ENCODE data around the gene CAPN15. TPM values are rescaled to one million over a fixed set of nuclear protein-coding genes. Genes with fewer than 3 reads are reported as not detected.

CAPN15 gene
- total RNA-seq, 6 experiments from 2014 or later, result 17.3 to 34.3 (median 23.3) TPM

DNA sequence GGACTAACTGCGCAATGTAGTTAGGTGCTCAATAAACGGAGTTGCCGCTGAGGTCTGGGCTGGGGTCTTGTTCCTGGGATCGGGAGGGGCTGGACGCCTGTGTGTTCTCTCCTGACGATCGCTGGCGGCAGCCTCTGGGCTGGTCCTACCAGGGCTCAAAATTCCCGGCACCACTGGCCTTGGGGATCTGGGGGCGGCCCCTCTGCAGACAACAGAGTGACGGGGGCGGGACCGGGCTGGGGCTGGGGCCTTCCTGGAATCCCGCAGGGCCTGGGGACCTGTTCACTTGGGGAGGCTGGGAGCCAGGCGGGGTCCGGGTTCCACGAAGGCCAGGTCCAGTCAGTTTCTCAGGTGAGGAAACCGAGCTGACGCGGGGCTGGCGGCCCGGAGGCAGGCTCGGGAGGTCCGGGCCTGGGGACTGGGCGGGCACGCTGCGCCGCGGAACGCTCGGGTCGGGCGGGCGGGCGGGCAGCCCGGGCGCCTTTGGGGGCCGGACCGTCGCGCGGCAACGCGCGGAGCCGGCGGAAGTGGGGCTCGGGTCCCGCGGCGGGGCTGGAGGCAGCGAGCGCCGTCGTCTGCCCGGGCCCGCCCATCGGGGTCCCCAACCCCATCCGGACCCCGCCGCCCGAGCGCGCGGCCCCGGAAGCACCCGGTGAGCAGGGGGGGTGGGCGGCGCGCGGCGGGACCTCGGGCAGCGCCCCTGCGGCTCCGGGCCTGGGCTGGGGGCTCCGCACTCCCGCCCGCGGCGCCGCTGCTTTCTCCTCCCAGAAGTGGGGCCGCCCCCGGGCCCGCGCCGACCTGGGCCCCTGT, 42.1 kb downstream of the CAPN15 start, which contains the start of gene PIGQ:
Gene PIGQ, plus strand, starts transcription at position 524 of the 810 bp plus-strand sequence. CDS start 4,107 bp downstream, outside the sequence.
- H3K9me3 ChIP-seq, result no peaks in the 10 kb centered on the region
- WGBS (ENCODE audit: insufficient coverage, low coverage, low lambda C conversion rate, missing lambda C conversion rate), result 12% methylated on average over 5 of the region's 87 CpGs

DNA sequence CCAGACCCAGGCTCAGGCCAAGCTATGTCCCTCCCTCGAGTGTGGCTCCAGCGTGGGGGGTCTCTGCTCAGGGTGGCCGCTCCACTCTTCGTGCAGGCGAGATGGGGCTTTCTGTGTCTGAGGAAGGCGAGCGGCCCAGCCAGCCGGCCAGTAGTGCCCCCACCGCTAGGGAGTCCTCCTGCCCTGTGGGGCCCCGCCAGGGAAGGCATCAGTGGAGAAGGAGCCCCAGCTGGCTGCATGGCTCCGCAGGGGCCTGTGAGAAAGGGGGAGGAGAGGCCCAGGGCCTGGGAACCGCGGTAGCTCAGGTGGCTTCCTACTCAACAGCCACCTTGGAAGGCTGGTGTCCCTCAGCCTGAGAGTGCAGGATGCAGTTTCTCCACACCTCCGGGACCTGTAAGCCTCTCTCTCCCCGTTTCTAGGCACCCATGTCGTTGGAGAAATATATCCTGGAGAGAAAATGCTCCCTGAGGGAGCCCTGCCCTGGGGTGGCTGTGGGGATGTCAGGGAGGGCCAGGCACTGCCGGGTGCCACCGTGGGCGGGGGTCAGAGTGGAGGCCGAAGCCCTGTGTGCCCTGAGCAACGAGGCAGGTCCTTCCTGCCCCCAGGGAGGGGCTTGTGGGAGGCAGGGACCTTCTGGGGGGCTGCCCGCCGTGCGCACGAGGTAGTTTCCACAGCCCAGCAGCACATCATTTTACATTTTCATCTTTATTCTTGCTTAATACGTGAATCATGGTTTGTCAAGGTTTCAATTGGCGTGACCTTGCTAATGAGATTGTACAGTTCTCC, 45.5 kb downstream of the CAPN15 start:
- intact Hi-C loops (cut with DNase I), result no loop called here
- H3K27me3 ChIP-seq, result no peaks in the 10 kb centered on the region
- no peak for ATAC-seq
- H3K4me1 ChIP-seq, result peaks cover 0 to 8% (median 0%) of the 10 kb centered on the region in 4 donors
- WGBS (ENCODE audit: insufficient coverage, low coverage, low lambda C conversion rate, missing lambda C conversion rate), result 93% methylated on average over 2 of the region's 27 CpGs
- no peaks in the 10 kb centered on the region for H3K9me3 ChIP-seq
- no peak for DNase-seq
- H3K4me3 ChIP-seq, result no peak overlapping the region
- no peaks in the 10 kb centered on the region for H3K36me3 ChIP-seq
- TF ChIP-seq, protein P1, sequence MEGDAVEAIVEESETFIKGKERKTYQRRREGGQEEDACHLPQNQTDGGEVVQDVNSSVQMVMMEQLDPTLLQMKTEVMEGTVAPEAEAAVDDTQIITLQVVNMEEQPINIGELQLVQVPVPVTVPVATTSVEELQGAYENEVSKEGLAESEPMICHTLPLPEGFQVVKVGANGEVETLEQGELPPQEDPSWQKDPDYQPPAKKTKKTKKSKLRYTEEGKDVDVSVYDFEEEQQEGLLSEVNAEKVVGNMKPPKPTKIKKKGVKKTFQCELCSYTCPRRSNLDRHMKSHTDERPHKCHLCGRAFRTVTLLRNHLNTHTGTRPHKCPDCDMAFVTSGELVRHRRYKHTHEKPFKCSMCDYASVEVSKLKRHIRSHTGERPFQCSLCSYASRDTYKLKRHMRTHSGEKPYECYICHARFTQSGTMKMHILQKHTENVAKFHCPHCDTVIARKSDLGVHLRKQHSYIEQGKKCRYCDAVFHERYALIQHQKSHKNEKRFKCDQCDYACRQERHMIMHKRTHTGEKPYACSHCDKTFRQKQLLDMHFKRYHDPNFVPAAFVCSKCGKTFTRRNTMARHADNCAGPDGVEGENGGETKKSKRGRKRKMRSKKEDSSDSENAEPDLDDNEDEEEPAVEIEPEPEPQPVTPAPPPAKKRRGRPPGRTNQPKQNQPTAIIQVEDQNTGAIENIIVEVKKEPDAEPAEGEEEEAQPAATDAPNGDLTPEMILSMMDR (IDR thresholded peaks at IDR 0.05), result no peak
- no peak for TF ChIP-seq POLR2A (IDR thresholded peaks at IDR 0.05)
- no peak overlapping the region for H3K27ac ChIP-seq

More for the DNA sequence above, 42.1 kb downstream of the CAPN15 start, which contains the start of gene PIGQ:
- ATAC-seq (peak; percentile 45 to 71 (median 65)), DNase-seq (peak; percentile 64 to 73 (median 70))
- no peaks in the 10 kb centered on the region for H3K36me3 ChIP-seq
- TF ChIP-seq, protein P1 (IDR thresholded peaks at IDR 0.05), result no peak
- peak within 1 kb of the TSS; percentile 44 to 68 (median 51) for H3K27ac ChIP-seq
- intact Hi-C loops (cut with DNase I), result no loop called here
- H3K4me3 ChIP-seq, result peak within 1 kb of the TSS; percentile 69 to 93 (median 82)
- no peaks in the 10 kb centered on the region for H3K27me3 ChIP-seq
- H3K4me1 ChIP-seq, result peaks cover 0 to 8% (median 0%) of the 10 kb centered on the region in 4 donors

DNA sequence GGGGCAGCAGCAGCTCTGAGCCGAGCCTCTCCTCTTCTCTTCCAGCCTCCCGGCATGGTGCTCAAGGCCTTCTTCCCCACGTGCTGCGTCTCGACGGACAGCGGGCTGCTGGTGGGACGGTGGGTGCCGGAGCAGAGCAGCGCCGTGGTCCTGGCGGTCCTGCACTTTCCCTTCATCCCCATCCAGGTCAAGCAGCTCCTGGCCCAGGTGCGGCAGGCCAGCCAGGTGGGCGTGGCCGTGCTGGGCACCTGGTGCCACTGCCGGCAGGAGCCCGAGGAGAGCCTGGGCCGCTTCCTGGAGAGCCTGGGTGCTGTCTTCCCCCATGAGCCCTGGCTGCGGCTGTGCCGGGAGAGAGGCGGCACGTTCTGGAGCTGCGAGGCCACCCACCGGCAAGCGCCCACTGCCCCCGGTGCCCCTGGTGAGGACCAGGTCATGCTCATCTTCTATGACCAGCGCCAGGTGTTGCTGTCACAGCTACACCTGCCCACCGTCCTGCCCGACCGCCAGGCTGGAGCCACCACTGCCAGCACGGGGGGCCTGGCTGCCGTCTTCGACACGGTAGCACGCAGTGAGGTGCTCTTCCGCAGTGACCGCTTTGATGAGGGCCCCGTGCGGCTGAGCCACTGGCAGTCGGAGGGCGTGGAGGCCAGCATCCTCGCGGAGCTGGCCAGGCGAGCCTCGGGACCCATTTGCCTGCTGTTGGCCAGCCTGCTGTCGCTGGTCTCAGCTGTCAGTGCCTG, 46.7 kb downstream of the CAPN15 start:
- TF ChIP-seq POLR2A (IDR thresholded peaks at IDR 0.05), result no peak
- ATAC-seq (no peak), DNase-seq (no peak)
- no peaks in the 10 kb centered on the region for H3K27me3 ChIP-seq
- H3K4me3 ChIP-seq, result no peak overlapping the region
- intact Hi-C loops (cut with DNase I), result no loop called here
- no peaks in the 10 kb centered on the region for H3K36me3 ChIP-seq
- H3K9me3 ChIP-seq, result no peaks in the 10 kb centered on the region
- WGBS (ENCODE audit: insufficient coverage, low coverage, low lambda C conversion rate, missing lambda C conversion rate), result 60% methylated on average over 1 of the region's 46 CpGs
- H3K27ac ChIP-seq, result no peak overlapping the region
- peaks cover 0 to 7% (median 0%) of the 10 kb centered on the region in 4 donors for H3K4me1 ChIP-seq

DNA sequence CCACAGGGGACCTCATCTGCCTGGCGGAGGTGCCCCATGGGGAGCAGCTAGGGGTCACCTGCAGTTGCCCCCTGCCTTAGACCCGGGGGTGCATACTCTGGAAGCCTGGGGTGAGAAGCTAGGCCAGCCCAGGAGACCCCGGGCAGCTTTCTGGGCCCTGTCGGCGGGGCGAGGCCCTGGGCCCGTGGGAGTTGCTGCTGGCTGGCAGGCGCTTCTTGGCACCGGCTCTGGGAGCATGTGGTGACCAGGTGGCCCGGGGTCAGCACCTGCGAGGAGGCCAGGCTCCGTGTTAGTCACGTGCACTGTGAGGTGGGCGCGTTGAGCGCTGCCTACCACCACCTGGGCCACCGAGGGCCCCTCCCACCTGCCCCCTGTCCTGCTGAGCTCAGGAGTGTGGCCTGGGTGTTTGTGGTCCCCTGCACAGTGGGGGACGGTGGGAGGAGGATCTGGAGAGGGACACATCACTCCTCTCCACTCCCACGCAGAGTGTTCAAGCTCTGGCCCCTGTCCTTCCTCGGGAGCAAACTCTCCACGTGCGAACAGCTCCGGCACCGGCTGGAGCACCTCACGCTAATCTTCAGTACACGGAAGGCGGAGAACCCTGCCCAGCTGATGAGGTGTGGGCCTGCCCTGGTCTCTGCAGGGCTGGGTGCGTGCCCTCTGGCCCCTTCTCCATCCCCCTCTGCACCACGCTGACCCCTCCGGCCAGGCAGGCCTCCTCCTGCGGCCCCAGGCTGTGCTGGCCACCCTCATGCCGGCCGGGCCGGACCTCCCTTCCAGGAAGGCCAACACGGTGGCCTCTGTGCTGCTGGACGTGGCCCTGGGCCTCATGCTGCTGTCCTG, 48.1 kb downstream of the CAPN15 start:
- H3K36me3 ChIP-seq, result no peaks in the 10 kb centered on the region
- no peaks in the 10 kb centered on the region for H3K27me3 ChIP-seq
- no peaks in the 10 kb centered on the region for H3K9me3 ChIP-seq
- no peak for DNase-seq
- TF ChIP-seq, protein P1 (IDR thresholded peaks at IDR 0.05), result no peak
- no peak for TF ChIP-seq POLR2A (IDR thresholded peaks at IDR 0.05)
- WGBS (ENCODE audit: insufficient coverage, low coverage, low lambda C conversion rate, missing lambda C conversion rate), result no CpG with 5 or more reads among the region's 36 CpGs
- H3K4me3 ChIP-seq, result no peak overlapping the region
- H3K27ac ChIP-seq, result no peak overlapping the region
- intact Hi-C loops (cut with DNase I), result no loop called here
- no peak for ATAC-seq
- H3K4me1 ChIP-seq, result peaks cover 0 to 2% (median 0%) of the 10 kb centered on the region in 4 donors

Data from right lobe of liver (tissue), 6 donors.